Stimulated activated CD8-positive, alpha-beta memory T cell treated with anti-CD3 and anti-CD28 coated beads, Interleukin-4, amount 100 ng/mL, for 48 hours (primary cell): ENCODE measurements around the gene ATP2B2.
A peak's percentile ranks its signal among the peaks of the same experiment; 100 is the strongest.

Source experiments
- DNase-seq: peaks from one replicate; pipeline ENCODE4 v3.0.0-alpha.2; 2020

The ATP2B2 gene

GRCh38 chr3:10379961-10380360 is 125.4 kb downstream of the ATP2B2 start:
- DNase-seq = no peak

- DNase-seq = no peak
These were observed 126.2 kb downstream of the ATP2B2 start for GRCh38 chr3:10379161-10379560.

- DNase-seq = no peak
These were observed 126.6 kb downstream of the ATP2B2 start for GRCh38 chr3:10378742-10379141.

GRCh38 chr3:10378246-10378645 is 127.1 kb downstream of the ATP2B2 start:
- no peak for DNase-seq

GRCh38 chr3:10377148-10377725 is 128.1 kb downstream of the ATP2B2 start:
- no peak for DNase-seq

GRCh38 chr3:10376353-10376752 is 129.0 kb downstream of the ATP2B2 start:
- DNase-seq = no peak

GRCh38 chr3:10375296-10376053 is 129.9 kb downstream of the ATP2B2 start:
- no peak for DNase-seq

- DNase-seq = no peak
These were observed 131.1 kb downstream of the ATP2B2 start for GRCh38 chr3:10374311-10374710.

GRCh38 chr3:10373686-10374261 is 131.6 kb downstream of the ATP2B2 start:
- DNase-seq = no peak

- DNase-seq = no peak
These were observed 133.6 kb downstream of the ATP2B2 start for GRCh38 chr3:10371789-10372188.

GRCh38 chr3:10371167-10371566 is 134.2 kb downstream of the ATP2B2 start:
- no peak for DNase-seq

- DNase-seq = no peak
These were observed 135.0 kb downstream of the ATP2B2 start for GRCh38 chr3:10370429-10370828.

- DNase-seq = no peak
These were observed 136.9 kb downstream of the ATP2B2 start for GRCh38 chr3:10368512-10368911.

- DNase-seq = no peak
These were observed 137.9 kb downstream of the ATP2B2 start for GRCh38 chr3:10367506-10367905.

GRCh38 chr3:10366651-10367101 is 138.7 kb downstream of the ATP2B2 start:
- peak; percentile 75 for DNase-seq

GRCh38 chr3:10365791-10366190 is 139.6 kb downstream of the ATP2B2 start:
- DNase-seq = peak; percentile 43

GRCh38 chr3:10365316-10365715 is 140.1 kb downstream of the ATP2B2 start:
- no peak for DNase-seq

GRCh38 chr3:10364806-10365205 is 140.6 kb downstream of the ATP2B2 start:
- no peak for DNase-seq

- DNase-seq = no peak
These were observed 141.5 kb downstream of the ATP2B2 start for GRCh38 chr3:10363935-10364334.

GRCh38 chr3:10361375-10361774 is 144.0 kb downstream of the ATP2B2 start:
- DNase-seq = no peak

- no peak for DNase-seq
These were observed 144.9 kb downstream of the ATP2B2 start for GRCh38 chr3:10360478-10360877.

- no peak for DNase-seq
These were observed 145.6 kb downstream of the ATP2B2 start for GRCh38 chr3:10359761-10360161.

GRCh38 chr3:10358309-10358980 is 146.9 kb downstream of the ATP2B2 start:
- DNase-seq = no peak
